SH-SY5Y (cell line): ENCODE results near the gene RUFY2.

Source experiments
- GATA2 ChIP-seq: IDR thresholded peaks from 2 replicates; pipeline ENCODE4 v1.6.1; 2011; ENCODE audit warnings: mild to moderate bottlenecking, low read depth, low read length
- GATA3 ChIP-seq: IDR thresholded peaks from 2 replicates; pipeline ENCODE4 v1.6.1; 2011; ENCODE audit warnings: low read depth, mild to moderate bottlenecking, low read length, moderate library complexity

DNA sequence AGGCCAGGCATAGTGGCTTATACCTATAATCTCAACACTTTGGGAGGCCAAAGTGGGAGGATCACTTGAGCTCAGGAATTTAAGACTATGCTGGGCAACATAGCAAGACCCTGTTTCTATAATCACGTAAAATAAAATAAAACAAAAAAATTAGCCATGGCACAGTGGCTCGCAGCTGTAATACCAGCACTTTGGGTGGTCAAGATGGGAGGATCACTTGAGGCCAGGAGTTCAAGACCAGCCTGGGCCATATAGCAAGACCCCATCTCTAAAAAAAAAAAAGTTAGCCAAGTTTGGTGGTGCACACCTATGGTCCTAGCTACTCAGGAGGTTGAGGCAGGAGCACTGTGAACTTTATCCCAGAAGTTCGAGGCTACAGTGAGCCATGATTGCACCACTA lies 33.8 kb upstream of the RUFY2 start:
- TF ChIP-seq GATA3 (no peak), GATA2 (no peak)
